Esophagus (tissue), 2 donors: ENCODE measurements around the gene LRRC8C. TPM values are rescaled to one million over a fixed set of nuclear protein-coding genes. Genes with fewer than 3 reads are reported as not detected.

Source experiments
- H3K27ac ChIP-seq, 2 donors: one replicate each; pipeline ENCODE4 v1.5.1; 2013; ENCODE audit warnings: low read depth in 2 of 2, mild to moderate bottlenecking in 2 of 2, inconsistent platforms in 1 of 2, low read length in 1 of 2, moderate library complexity in 1 of 2
- H3K27me3 ChIP-seq, 2 donors: one replicate each; pipeline ENCODE4 v1.6.1; 2013; ENCODE audit warnings: low read length in 2 of 2, control low read depth in 1 of 2, mild to moderate bottlenecking in 1 of 2; ENCODE audit not compliant: insufficient read depth in 2 of 2, control insufficient read depth in 1 of 2
- H3K36me3 ChIP-seq, 2 donors: one replicate each; pipeline ENCODE4 v1.6.1; 2013; ENCODE audit warnings: low read length in 1 of 2; ENCODE audit not compliant: control insufficient read depth in 2 of 2, insufficient read depth in 2 of 2
- H3K4me1 ChIP-seq, 2 donors: one replicate each; pipeline ENCODE4 v1.6.1; 2013; ENCODE audit warnings: low read length in 1 of 2; ENCODE audit not compliant: control insufficient read depth in 2 of 2, insufficient read depth in 2 of 2
- H3K4me3 ChIP-seq, 2 donors: one replicate each; pipeline ENCODE4 v1.5.1; 2013; ENCODE audit warnings: low read length in 2 of 2, mild to moderate bottlenecking in 2 of 2, low read depth in 1 of 2, moderate library complexity in 1 of 2
- H3K9me3 ChIP-seq, 2 donors: one replicate each; pipeline ENCODE4 v1.6.1; 2013; ENCODE audit warnings: mild to moderate bottlenecking in 2 of 2, low read depth in 1 of 2, low read length in 1 of 2, moderate library complexity in 1 of 2; ENCODE audit not compliant: control insufficient read depth in 2 of 2, insufficient read depth in 1 of 2
- WGBS, 2 donors: extraction: QIAGEN DNeasy Blood & Tissue Kit; methylation state at CpG; one replicate each; pipeline ENCODE4 v1.1.7; 2013; 5-methylcytosine and 5-hydroxymethylcytosine counted together
- polyA plus RNA-seq, 2 donors: library from polyadenylated mRNA; stranded (reverse); fragments of 200-250 nt; gene quantifications; one replicate each; pipeline ENCODE4 v1.2.3, GENCODE V29; 2013
- donor health status: healthy with polysubstance abuse.
- donor health status: Bipolar disorder and iron deficiency.

The LRRC8C gene
- polyA plus RNA-seq, 2 donors: 0.69 to 0.80 TPM

DNA sequence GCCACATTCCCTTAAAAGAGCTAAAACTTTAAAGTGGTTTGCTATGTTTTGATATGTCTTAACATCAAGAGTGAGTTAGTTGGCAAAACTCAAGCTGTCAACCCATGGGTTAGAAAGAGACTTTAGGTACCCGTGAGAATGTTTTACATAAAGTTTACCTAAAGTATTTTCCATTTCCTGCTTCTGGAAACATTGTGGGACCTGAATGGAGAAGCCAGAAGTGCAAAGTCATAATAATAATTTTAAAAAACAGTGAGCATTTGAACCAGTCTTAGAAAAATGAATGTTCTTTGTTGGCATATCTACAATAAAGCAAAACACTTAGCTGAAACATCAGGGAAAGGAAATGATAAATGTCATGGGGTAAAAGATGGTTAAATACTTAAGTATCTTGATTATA lies 34.8 kb downstream of the LRRC8C start:
- Histone ChIP-seq H3K4me3 (no peak overlapping the region), H3K27me3 (no peaks in the 10 kb centered on the region), H3K36me3 (no peaks in the 10 kb centered on the region), H3K9me3 (no peaks in the 10 kb centered on the region), H3K4me1 (no peaks in the 10 kb centered on the region), H3K27ac (no peak overlapping the region)
- WGBS, 2 donors: 35 to 51% methylated on average over 1 of the region's 1 CpG

DNA sequence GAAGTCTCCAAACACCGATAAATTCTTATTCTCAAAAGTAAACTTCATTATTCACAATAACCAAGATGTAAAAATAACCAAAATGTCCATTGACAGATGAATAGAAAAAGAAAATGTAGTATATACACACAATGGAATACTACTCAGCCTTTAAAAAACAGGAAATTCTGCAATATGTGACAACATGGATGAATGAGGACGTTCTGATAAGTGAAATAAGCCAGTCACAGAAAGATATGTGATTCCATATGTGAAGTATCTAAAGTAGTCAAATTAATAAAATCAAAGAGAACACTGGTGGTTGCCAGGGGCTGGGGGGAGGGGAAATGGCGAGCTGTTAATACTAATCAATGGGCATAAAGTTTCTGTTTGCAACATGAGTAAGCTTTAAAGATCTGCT lies 36.0 kb downstream of the LRRC8C start:
- no peaks in the 10 kb centered on the region for H3K9me3 ChIP-seq
- H3K27me3 ChIP-seq: no peaks in the 10 kb centered on the region
- H3K27ac ChIP-seq: no peak overlapping the region
- WGBS, 2 donors: 89 to 93% methylated on average over 3 of the region's 3 CpGs
- H3K4me1 ChIP-seq: no peaks in the 10 kb centered on the region
- H3K4me3 ChIP-seq: no peak overlapping the region
- no peaks in the 10 kb centered on the region for H3K36me3 ChIP-seq

DNA sequence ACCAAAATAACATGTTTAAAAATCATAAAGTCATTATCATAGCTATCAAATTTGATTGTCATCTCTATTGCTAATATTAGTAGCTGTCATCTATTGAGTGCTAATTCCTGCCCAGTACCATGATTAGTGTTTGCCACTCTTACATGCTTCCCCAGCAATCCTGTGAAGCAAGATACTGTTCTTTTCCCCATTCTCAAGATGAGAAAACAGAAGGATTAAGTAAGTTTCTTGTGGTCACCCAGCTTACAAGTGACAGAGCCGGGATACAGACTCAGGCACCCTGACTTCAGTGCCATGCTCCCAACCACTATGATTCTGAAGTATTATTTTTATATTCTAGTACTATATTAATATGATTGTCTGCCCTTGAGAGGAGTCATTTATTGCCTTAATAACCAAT lies 36.5 kb downstream of the LRRC8C start:
- Histone ChIP-seq H3K27ac (no peak overlapping the region), H3K9me3 (no peaks in the 10 kb centered on the region), H3K4me1 (no peaks in the 10 kb centered on the region), H3K36me3 (no peaks in the 10 kb centered on the region), H3K27me3 (no peaks in the 10 kb centered on the region), H3K4me3 (no peak overlapping the region)
- 87 to 88% methylated on average over 1 of the region's 1 CpG for WGBS, 2 donors

DNA sequence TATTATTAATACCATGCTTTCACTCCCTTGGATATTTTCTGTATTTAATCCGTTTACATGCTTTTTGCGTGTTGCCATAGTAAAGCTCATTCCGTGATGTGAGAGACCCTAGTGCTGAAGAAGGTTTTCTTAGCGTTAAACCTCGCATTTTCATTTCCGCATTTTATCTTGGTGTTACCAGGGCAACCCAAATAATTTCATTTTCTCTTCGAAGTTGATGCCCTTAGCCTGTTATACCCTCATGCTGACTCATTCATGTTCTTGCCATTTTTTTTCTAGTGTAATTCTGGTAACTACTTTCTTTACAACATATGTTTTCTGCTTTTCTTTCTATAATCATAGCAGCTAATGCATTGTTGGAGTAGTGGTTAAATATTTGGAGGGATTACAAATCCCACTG lies 37.2 kb downstream of the LRRC8C start:
- H3K9me3 ChIP-seq: no peaks in the 10 kb centered on the region
- H3K27me3 ChIP-seq: no peaks in the 10 kb centered on the region
- 73 to 80% methylated on average over 7 of the region's 7 CpGs for WGBS, 2 donors
- no peak overlapping the region for H3K4me3 ChIP-seq
- no peaks in the 10 kb centered on the region for H3K36me3 ChIP-seq
- H3K4me1 ChIP-seq: no peaks in the 10 kb centered on the region
- no peak overlapping the region for H3K27ac ChIP-seq

DNA sequence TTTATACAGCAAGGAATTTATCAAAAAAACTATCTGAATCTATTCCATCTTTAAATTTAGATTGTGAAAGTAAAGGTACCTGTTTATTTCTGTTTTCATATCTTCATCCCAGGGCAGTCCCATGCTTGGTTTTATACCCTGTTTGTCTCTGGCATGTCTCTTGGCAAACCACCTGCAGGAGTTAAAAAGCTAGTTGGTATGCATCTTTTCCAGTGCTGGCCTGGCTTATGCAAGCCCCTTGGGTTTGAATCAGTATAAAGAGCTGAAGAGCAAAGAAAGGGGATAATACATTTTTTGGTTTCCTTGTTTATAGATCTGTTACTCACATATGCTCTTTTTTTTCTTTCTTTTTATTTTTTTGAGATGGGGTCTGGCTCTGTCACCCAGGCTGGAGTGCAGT lies 37.8 kb downstream of the LRRC8C start:
- H3K27ac ChIP-seq: no peak overlapping the region

DNA sequence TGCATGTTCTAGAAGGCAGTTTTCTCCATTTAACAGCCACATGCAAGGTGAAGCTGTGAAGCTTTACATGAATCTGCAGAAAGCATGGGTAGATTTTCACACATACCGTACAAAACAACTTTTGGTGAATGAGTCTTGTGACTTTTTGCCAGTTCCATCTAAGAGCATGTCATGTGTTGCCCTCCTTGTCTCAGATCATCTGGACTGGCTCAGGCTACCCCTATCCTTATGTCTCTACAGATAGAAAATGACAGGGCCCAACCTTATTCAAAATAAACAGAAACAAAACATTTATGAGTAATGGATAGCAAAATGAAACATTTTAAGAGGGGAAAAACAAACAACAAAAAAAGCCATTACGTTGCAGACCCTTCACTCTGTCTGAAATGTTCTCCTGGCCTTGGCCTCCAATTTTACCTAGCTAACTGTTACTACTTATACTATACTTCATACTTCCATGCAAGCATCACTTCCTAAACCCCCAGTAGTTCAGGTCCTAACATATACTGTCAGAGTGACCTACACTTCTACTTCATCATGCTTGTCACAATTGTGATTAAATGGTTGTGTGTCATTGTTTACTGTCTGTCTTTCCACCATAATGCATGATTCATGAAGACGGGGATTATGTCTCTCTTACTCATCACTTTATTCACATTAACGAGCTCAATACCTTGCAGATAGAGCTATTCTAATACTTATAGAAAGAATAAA lies 39.0 kb downstream of the LRRC8C start:
- Histone ChIP-seq H3K4me3 (no peak overlapping the region), H3K27ac (no peak overlapping the region), H3K4me1 (no peaks in the 10 kb centered on the region), H3K9me3 (no peaks in the 10 kb centered on the region), H3K27me3 (no peaks in the 10 kb centered on the region), H3K36me3 (no peaks in the 10 kb centered on the region)
- WGBS, 2 donors: 55 to 65% methylated on average over 4 of the region's 4 CpGs

More for the DNA sequence above, 37.8 kb downstream of the LRRC8C start:
- Histone ChIP-seq H3K9me3 (no peaks in the 10 kb centered on the region), H3K36me3 (no peaks in the 10 kb centered on the region), H3K4me1 (no peaks in the 10 kb centered on the region), H3K27me3 (no peaks in the 10 kb centered on the region), H3K4me3 (no peak overlapping the region)

DNA sequence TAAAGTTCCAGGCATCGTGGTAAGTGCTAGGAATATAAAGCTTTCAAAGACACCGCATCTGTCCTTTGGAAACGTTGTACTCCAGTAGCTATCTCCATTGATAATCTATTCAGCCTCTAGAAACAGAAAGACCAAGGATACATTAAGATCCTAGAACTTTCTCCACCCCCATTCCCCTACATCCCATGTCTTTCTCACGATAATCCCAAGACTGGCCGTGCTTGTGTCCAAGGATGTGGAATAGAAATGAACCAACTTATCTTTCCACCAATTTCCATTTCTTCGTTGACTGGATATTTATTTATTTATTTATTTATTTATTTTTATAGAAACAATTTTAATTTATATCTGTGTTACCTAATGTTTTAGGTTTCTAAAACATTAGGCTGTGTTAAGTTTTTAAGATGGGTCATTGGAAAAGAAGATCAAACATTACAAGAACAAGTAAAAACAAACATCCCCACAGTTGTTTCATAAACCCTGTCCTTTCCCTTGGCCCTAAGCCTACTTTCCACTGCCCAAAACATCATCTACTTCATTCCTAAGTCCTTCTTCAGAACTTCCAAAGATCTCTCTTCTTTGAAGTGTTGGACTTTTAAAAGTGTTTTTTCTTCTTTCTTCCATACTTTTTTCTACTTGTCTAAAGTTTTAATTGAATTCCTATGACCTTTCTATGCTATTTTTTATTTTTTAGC lies 39.7 kb downstream of the LRRC8C start:
- H3K4me1 ChIP-seq: no peaks in the 10 kb centered on the region
- no peaks in the 10 kb centered on the region for H3K9me3 ChIP-seq
- no peak overlapping the region for H3K27ac ChIP-seq
- WGBS, 2 donors: 72 to 73% methylated on average over 6 of the region's 6 CpGs
- no peak overlapping the region for H3K4me3 ChIP-seq
- no peaks in the 10 kb centered on the region for H3K36me3 ChIP-seq
- H3K27me3 ChIP-seq: no peaks in the 10 kb centered on the region

DNA sequence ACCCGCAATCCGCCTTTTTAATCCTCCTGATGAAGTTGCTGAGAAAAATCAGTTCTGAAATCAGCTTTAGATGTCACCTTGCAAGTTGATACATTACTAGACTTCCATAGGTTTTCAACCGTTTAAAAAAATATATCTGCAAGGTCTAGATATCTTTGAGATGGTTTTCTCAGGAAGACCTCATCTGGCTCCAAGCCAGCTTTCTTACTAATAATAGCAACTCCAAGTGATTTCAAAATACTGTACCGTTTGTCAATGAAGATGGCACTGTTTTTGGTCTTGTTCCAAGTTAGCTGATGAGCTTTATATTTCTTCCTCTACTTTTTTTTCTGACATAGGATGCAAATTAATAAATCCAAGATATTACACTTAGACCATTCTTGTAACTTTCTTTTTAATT lies 40.3 kb downstream of the LRRC8C start:
- Histone ChIP-seq H3K4me3 (no peak overlapping the region), H3K27ac (no peak overlapping the region), H3K27me3 (no peaks in the 10 kb centered on the region), H3K9me3 (no peaks in the 10 kb centered on the region), H3K4me1 (no peaks in the 10 kb centered on the region), H3K36me3 (no peaks in the 10 kb centered on the region)
- 73% methylated on average over 4 of the region's 4 CpGs for WGBS, 2 donors

DNA sequence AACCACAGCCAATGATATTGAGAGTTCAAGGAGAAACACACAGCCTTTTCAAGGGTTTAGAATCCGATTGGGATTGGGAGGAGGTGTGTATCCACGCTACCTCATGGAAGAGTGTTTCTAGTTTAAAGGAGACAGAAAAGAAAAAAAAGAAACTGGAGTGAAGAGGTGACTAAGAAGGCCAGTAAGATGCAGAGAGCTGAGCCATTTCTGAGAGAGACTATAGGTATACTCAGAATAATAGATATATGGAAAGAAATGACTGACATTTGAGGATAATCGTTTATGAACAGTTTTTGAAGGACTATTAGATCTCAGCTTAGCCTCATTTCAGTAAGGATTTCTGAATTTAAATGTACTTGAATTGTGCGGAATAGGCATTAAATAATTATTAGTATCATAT lies 42.8 kb downstream of the LRRC8C start:
- Histone ChIP-seq H3K27ac (no peak overlapping the region), H3K27me3 (no peaks in the 10 kb centered on the region), H3K9me3 (no peaks in the 10 kb centered on the region), H3K4me1 (no peaks in the 10 kb centered on the region), H3K4me3 (no peak overlapping the region), H3K36me3 (no peaks in the 10 kb centered on the region)
- 90 to 93% methylated on average over 4 of the region's 4 CpGs for WGBS, 2 donors
